Measurements from ENCODE around the gene WDR90. TPM values are rescaled to one million over a fixed set of nuclear protein-coding genes. Genes with fewer than 3 reads are reported as not detected.

The WDR90 gene
- total and polyA plus RNA-seq, 2 experiments from 2014 or later = 25.9 to 42.2 TPM

DNA sequence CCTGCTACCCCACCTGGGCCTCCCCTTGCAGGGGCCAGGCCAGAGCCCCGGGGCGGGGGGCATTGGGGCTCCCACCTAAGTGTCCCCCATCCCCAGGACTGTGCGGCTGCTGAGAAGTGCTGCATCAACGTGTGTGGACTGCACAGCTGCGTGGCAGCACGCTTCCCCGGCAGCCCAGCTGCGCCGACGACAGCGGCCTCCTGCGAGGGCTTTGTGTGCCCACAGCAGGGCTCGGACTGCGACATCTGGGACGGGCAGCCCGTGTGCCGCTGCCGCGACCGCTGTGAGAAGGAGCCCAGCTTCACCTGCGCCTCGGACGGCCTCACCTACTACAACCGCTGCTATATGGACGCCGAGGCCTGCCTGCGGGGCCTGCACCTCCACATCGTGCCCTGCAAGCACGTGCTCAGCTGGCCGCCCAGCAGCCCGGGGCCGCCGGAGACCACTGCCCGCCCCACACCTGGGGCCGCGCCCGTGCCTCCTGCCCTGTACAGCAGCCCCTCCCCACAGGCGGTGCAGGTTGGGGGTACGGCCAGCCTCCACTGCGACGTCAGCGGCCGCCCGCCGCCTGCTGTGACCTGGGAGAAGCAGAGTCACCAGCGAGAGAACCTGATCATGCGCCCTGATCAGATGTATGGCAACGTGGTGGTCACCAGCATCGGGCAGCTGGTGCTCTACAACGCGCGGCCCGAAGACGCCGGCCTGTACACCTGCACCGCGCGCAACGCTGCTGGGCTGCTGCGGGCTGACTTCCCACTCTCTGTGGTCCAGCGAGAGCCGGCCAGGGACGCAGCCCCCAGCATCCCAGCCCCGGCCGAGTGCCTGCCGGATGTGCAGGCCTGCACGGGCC, 16.5 kb upstream of the WDR90 start:
- ATAC-seq = no peak
- no peak overlapping the region for H3K4me2 ChIP-seq

More for the DNA sequence above, 16.5 kb upstream of the WDR90 start:
- no peak overlapping the region for H2AFZ ChIP-seq
- no peak overlapping the region for H3K4me3 ChIP-seq
- H3K9me2 ChIP-seq (ENCODE audit: insufficient read depth) = no peaks in the 10 kb centered on the region
- DNase-seq (ENCODE audit: low spot score) = no peak
- 0 out of 2 replicates have a peak, but pooled peaks cover 3% of the 10 kb centered on the region for H3F3A ChIP-seq (replicated peaks; ENCODE audit: low read depth)
- H3K79me2 ChIP-seq (replicated peaks; ENCODE audit: insufficient read depth) = no peaks in the 10 kb centered on the region; the same call in 1 of the 2 replicates
- no peaks in the 10 kb centered on the region for H3K27me3 ChIP-seq (ENCODE audit: insufficient read depth)
- Mint-ChIP-seq H3K4me1 (peaks cover 17% of the 10 kb centered on the region), H3K36me3 (ENCODE audit: low read depth) (no peaks in the 10 kb centered on the region), H3K9me3 (peaks cover 4% of the 10 kb centered on the region; the same call in 2 of the 3 replicates), H3K27me3 (ENCODE audit: insufficient read depth, low read depth, poor library complexity) (peaks cover 17% of the 10 kb centered on the region), H3K27ac (no peak overlapping the region), H3K4me3 (no peak overlapping the region)
- H3K4me1 ChIP-seq (ENCODE audit: insufficient read depth) = peaks cover 18% of the 10 kb centered on the region
- H4K20me1 ChIP-seq (replicated peaks; ENCODE audit: insufficient read depth) = no peaks in the 10 kb centered on the region
- H3K36me3 ChIP-seq (ENCODE audit: insufficient read depth) = no peaks in the 10 kb centered on the region
- TF ChIP-seq STAT1 (IDR thresholded peaks at IDR 0.05; ENCODE audit: unreplicated experiment) (no peak), CREB1 (CRISPR knock-in tag; IDR thresholded peaks at IDR 0.05; ENCODE audit: low read depth) (no peak), EZH2phosphoT487 (IDR thresholded peaks at IDR 0.05; ENCODE audit: unreplicated experiment) (no peak), ZNF114 (CRISPR knock-in tag; IDR thresholded peaks at IDR 0.05) (no peak), EZH2 (IDR thresholded peaks at IDR 0.05; ENCODE audit: low read depth, unreplicated experiment) (no peak), REST (IDR thresholded peaks at IDR 0.05; ENCODE audit: unreplicated experiment) (no peak), POLR2AphosphoS5 (IDR thresholded peaks at IDR 0.05; ENCODE audit: low read depth) (no peak), NANOG (IDR thresholded peaks at IDR 0.05; ENCODE audit: borderline replicate concordance) (no peak), JUNB (IDR thresholded peaks at IDR 0.05; ENCODE audit: unreplicated experiment) (no peak), ZNF331 (CRISPR knock-in tag; IDR thresholded peaks at IDR 0.05; ENCODE audit: low read depth) (no peak), ETS1 (IDR thresholded peaks at IDR 0.05) (no peak)
- TF ChIP-seq, protein P1, sequence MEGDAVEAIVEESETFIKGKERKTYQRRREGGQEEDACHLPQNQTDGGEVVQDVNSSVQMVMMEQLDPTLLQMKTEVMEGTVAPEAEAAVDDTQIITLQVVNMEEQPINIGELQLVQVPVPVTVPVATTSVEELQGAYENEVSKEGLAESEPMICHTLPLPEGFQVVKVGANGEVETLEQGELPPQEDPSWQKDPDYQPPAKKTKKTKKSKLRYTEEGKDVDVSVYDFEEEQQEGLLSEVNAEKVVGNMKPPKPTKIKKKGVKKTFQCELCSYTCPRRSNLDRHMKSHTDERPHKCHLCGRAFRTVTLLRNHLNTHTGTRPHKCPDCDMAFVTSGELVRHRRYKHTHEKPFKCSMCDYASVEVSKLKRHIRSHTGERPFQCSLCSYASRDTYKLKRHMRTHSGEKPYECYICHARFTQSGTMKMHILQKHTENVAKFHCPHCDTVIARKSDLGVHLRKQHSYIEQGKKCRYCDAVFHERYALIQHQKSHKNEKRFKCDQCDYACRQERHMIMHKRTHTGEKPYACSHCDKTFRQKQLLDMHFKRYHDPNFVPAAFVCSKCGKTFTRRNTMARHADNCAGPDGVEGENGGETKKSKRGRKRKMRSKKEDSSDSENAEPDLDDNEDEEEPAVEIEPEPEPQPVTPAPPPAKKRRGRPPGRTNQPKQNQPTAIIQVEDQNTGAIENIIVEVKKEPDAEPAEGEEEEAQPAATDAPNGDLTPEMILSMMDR (conservative IDR thresholded peaks at IDR 0.05; ENCODE audit: low read depth in 2 of 2) = no peak
- TF ChIP-seq, protein P2, sequence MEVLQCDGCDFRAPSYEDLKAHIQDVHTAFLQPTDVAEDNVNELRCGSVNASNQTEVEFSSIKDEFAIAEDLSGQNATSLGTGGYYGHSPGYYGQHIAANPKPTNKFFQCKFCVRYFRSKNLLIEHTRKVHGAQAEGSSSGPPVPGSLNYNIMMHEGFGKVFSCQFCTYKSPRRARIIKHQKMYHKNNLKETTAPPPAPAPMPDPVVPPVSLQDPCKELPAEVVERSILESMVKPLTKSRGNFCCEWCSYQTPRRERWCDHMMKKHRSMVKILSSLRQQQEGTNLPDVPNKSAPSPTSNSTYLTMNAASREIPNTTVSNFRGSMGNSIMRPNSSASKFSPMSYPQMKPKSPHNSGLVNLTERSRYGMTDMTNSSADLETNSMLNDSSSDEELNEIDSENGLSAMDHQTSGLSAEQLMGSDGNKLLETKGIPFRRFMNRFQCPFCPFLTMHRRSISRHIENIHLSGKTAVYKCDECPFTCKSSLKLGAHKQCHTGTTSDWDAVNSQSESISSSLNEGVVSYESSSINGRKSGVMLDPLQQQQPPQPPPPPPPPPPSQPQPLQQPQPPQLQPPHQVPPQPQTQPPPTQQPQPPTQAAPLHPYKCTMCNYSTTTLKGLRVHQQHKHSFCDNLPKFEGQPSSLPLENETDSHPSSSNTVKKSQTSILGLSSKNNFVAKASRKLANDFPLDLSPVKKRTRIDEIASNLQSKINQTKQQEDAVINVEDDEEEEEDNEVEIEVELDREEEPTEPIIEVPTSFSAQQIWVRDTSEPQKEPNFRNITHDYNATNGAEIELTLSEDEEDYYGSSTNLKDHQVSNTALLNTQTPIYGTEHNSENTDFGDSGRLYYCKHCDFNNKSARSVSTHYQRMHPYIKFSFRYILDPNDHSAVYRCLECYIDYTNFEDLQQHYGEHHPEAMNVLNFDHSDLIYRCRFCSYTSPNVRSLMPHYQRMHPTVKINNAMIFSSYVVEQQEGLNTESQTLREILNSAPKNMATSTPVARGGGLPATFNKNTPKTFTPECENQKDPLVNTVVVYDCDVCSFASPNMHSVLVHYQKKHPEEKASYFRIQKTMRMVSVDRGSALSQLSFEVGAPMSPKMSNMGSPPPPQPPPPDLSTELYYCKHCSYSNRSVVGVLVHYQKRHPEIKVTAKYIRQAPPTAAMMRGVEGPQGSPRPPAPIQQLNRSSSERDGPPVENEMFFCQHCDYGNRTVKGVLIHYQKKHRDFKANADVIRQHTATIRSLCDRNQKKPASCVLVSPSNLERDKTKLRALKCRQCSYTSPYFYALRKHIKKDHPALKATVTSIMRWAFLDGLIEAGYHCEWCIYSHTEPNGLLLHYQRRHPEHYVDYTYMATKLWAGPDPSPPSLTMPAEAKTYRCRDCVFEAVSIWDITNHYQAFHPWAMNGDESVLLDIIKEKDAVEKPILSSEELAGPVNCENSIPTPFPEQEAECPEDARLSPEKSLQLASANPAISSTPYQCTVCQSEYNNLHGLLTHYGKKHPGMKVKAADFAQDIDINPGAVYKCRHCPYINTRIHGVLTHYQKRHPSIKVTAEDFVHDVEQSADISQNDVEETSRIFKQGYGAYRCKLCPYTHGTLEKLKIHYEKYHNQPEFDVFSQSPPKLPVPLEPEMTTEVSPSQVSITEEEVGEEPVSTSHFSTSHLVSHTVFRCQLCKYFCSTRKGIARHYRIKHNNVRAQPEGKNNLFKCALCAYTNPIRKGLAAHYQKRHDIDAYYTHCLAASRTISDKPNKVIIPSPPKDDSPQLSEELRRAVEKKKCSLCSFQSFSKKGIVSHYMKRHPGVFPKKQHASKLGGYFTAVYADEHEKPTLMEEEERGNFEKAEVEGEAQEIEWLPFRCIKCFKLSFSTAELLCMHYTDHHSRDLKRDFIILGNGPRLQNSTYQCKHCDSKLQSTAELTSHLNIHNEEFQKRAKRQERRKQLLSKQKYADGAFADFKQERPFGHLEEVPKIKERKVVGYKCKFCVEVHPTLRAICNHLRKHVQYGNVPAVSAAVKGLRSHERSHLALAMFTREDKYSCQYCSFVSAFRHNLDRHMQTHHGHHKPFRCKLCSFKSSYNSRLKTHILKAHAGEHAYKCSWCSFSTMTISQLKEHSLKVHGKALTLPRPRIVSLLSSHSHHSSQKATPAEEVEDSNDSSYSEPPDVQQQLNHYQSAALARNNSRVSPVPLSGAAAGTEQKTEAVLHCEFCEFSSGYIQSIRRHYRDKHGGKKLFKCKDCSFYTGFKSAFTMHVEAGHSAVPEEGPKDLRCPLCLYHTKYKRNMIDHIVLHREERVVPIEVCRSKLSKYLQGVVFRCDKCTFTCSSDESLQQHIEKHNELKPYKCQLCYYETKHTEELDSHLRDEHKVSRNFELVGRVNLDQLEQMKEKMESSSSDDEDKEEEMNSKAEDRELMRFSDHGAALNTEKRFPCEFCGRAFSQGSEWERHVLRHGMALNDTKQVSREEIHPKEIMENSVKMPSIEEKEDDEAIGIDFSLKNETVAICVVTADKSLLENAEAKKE (CRISPR knock-in tag; IDR thresholded peaks at IDR 0.05) = no peak
- no peak overlapping the region for H3K27ac ChIP-seq (ENCODE audit: low read depth)
